Measurements from ENCODE around the gene SLC5A10.

SLC5A10 gene

GRCh38 chr17:18956581-18956980 lies 4.6 kb downstream of the SLC5A10 start:
- no peaks in the 10 kb centered on the region for H3K27me3 ChIP-seq (ENCODE audit: insufficient read depth, poor library complexity, severe bottlenecking)
- no peak overlapping the region for H3K27ac ChIP-seq (replicated peaks)
- H3K4me3 ChIP-seq (replicated peaks; ENCODE audit: insufficient read depth, low read length) = no peak overlapping the region
- TF ChIP-seq POLR2AphosphoS5 (IDR thresholded peaks at IDR 0.05; ENCODE audit: low read depth) (no peak), CTCF (IDR thresholded peaks at IDR 0.05; ENCODE audit: insufficient read depth, low read length) (no peak), REST (IDR thresholded peaks at IDR 0.05; ENCODE audit: insufficient replicate concordance, low read depth) (no peak), SPI1 (IDR thresholded peaks at IDR 0.05; ENCODE audit: borderline replicate concordance, low read depth) (no peak)
- DNase-seq (ENCODE audit: low read depth in 1 of 2, low spot score in 1 of 2) = no peak

GRCh38 chr17:18957831-18958230 lies 5.9 kb downstream of the SLC5A10 start:
- no peak for DNase-seq (ENCODE audit: low read depth in 1 of 2, low spot score in 1 of 2)
- Histone ChIP-seq H3K27me3 (ENCODE audit: insufficient read depth, poor library complexity, severe bottlenecking) (no peaks in the 10 kb centered on the region), H3K27ac (replicated peaks) (no peak overlapping the region), H3K4me3 (replicated peaks; ENCODE audit: insufficient read depth, low read length) (no peak overlapping the region)
- TF ChIP-seq SPI1 (IDR thresholded peaks at IDR 0.05; ENCODE audit: borderline replicate concordance, low read depth) (no peak), CTCF (IDR thresholded peaks at IDR 0.05; ENCODE audit: insufficient read depth, low read length) (no peak), REST (IDR thresholded peaks at IDR 0.05; ENCODE audit: insufficient replicate concordance, low read depth) (no peak), GABPA (IDR thresholded peaks at IDR 0.05; ENCODE audit: low read depth) (no peak), POLR2AphosphoS5 (IDR thresholded peaks at IDR 0.05; ENCODE audit: low read depth) (no peak)

- no peak overlapping the region for H3K27ac ChIP-seq (replicated peaks)
- no peak for DNase-seq (ENCODE audit: low read depth in 1 of 2, low spot score in 1 of 2)
- H3K4me3 ChIP-seq (replicated peaks; ENCODE audit: insufficient read depth, low read length) = no peak overlapping the region
- no peaks in the 10 kb centered on the region for H3K27me3 ChIP-seq (ENCODE audit: insufficient read depth, poor library complexity, severe bottlenecking)
- TF ChIP-seq SPI1 (IDR thresholded peaks at IDR 0.05; ENCODE audit: borderline replicate concordance, low read depth) = no peak
- no peak for TF ChIP-seq POLR2AphosphoS5 (IDR thresholded peaks at IDR 0.05; ENCODE audit: low read depth)
- TF ChIP-seq CTCF (IDR thresholded peaks at IDR 0.05; ENCODE audit: insufficient read depth, low read length) = no peak
- no peak for TF ChIP-seq REST (IDR thresholded peaks at IDR 0.05; ENCODE audit: insufficient replicate concordance, low read depth)
- no peak for TF ChIP-seq GABPA (IDR thresholded peaks at IDR 0.05; ENCODE audit: low read depth)
Measured at GRCh38 chr17:18958611-18959010, 6.6 kb downstream of the SLC5A10 start.
